H9 (cell line): ENCODE data around the gene EPN3. TPM values are rescaled to one million over a fixed set of nuclear protein-coding genes. Genes with fewer than 3 reads are reported as not detected.

Source experiments
- DNase-seq: peaks from one replicate; pipeline ENCODE4 v3.0.0-alpha.2; 2017
- H2AFZ ChIP-seq: one replicate; pipeline ENCODE4 v1.6.1; 2013; ENCODE audit warnings: mild to moderate bottlenecking, low read length, control low read depth, moderate library complexity
- H2AK5ac ChIP-seq: 2 replicates; pipeline ENCODE4 v1.6.1; 2013; ENCODE audit warnings: low read length, control low read depth, mixed read lengths; ENCODE audit not compliant: insufficient read length
- H2BK120ac ChIP-seq: one replicate; pipeline ENCODE4 v1.6.1; 2013; ENCODE audit warnings: low read depth, mild to moderate bottlenecking, low read length, control low read depth, inconsistent platforms; ENCODE audit not compliant: poor library complexity, severe bottlenecking
- H2BK12ac ChIP-seq: 2 replicates; pipeline ENCODE4 v1.6.1; 2013; ENCODE audit warnings: low read length, control low read depth, mixed read lengths, low read depth; ENCODE audit not compliant: insufficient read length
- H2BK15ac ChIP-seq: 2 replicates; pipeline ENCODE4 v1.6.1; 2013; ENCODE audit warnings: low read depth, low read length, control low read depth
- H2BK20ac ChIP-seq: one replicate; pipeline ENCODE4 v1.6.1; 2013; ENCODE audit warnings: low read depth, mild to moderate bottlenecking, low read length, control low read depth, inconsistent platforms; ENCODE audit not compliant: poor library complexity, severe bottlenecking
- H2BK5ac ChIP-seq: 2 replicates; pipeline ENCODE4 v1.6.1; 2013; ENCODE audit warnings: low read length, control low read depth, mixed read lengths; ENCODE audit not compliant: insufficient read length
- H3K14ac ChIP-seq: 2 replicates; pipeline ENCODE4 v1.6.1; 2013; ENCODE audit warnings: low read length, control low read depth; ENCODE audit not compliant: insufficient read depth
- H3K18ac ChIP-seq: 2 replicates; pipeline ENCODE4 v1.6.1; 2013; ENCODE audit warnings: low read depth, mild to moderate bottlenecking, mixed read lengths, low read length, control low read depth; ENCODE audit not compliant: insufficient read length
- H3K23ac ChIP-seq: 2 replicates; pipeline ENCODE4 v1.6.1; 2013; ENCODE audit warnings: low read length, control low read depth, mixed read lengths, low read depth; ENCODE audit not compliant: insufficient read length
- H3K23me2 ChIP-seq: 2 replicates; pipeline ENCODE4 v1.6.1; 2013; ENCODE audit warnings: low read depth, mild to moderate bottlenecking, mixed read lengths, low read length, control low read depth; ENCODE audit not compliant: insufficient read length, poor library complexity, severe bottlenecking
- H3K27ac ChIP-seq: 2 replicates; pipeline ENCODE4 v1.5.1; 2013; ENCODE audit warnings: low read length, control low read depth, mixed read lengths, low read depth; ENCODE audit not compliant: insufficient read length
- H3K27me3 ChIP-seq: 2 replicates; pipeline ENCODE4 v1.6.1; 2013; ENCODE audit warnings: low read length, control low read depth, inconsistent platforms; ENCODE audit not compliant: insufficient read depth
- H3K4ac ChIP-seq: 2 replicates; pipeline ENCODE4 v1.6.1; 2013; ENCODE audit warnings: low read depth, mild to moderate bottlenecking, control low read depth, inconsistent platforms, low read length, moderate library complexity
- H3K4me1 ChIP-seq: 2 replicates; pipeline ENCODE4 v1.6.1; 2013; ENCODE audit warnings: low read length, control low read depth, inconsistent platforms; ENCODE audit not compliant: insufficient read depth
- H3K4me2 ChIP-seq: 2 replicates; pipeline ENCODE4 v1.6.1; 2013; ENCODE audit warnings: low read length, control low read depth, mixed read lengths; ENCODE audit not compliant: insufficient read length, insufficient read depth
- H3K56ac ChIP-seq: 2 replicates; pipeline ENCODE4 v1.6.1; 2013; ENCODE audit warnings: low read depth, mild to moderate bottlenecking, mixed read lengths, low read length, control low read depth; ENCODE audit not compliant: insufficient read length
- H3K79me1 ChIP-seq: 2 replicates; pipeline ENCODE4 v1.6.1; 2013; ENCODE audit warnings: low read depth, mild to moderate bottlenecking, moderate library complexity, low read length, control low read depth, inconsistent platforms; ENCODE audit not compliant: insufficient read depth, poor library complexity, severe bottlenecking
- H3K79me2 ChIP-seq: 2 replicates; pipeline ENCODE4 v1.6.1; 2013; ENCODE audit warnings: low read length, control low read depth, inconsistent platforms; ENCODE audit not compliant: insufficient read depth
- H3K9ac ChIP-seq: 2 replicates; pipeline ENCODE4 v1.6.1; 2013; ENCODE audit warnings: low read length, control low read depth, mixed read lengths; ENCODE audit not compliant: insufficient read length; ENCODE audit errors: extremely low read depth
- H3K9me3 ChIP-seq: one replicate; pipeline ENCODE4 v1.6.1; 2013; ENCODE audit warnings: low read depth, low read length, inconsistent platforms; ENCODE audit not compliant: control insufficient read depth
- H3T11ph ChIP-seq: one replicate; pipeline ENCODE4 v1.6.1; 2013; ENCODE audit warnings: mild to moderate bottlenecking, low read length, control low read depth, inconsistent platforms
- H4K20me1 ChIP-seq: one replicate; pipeline ENCODE4 v1.6.1; 2013; ENCODE audit not compliant: control insufficient read depth, insufficient read length, insufficient read depth
- H4K5ac ChIP-seq: 2 replicates; pipeline ENCODE4 v1.6.1; 2013; ENCODE audit warnings: low read depth, mild to moderate bottlenecking, mixed read lengths, low read length, control low read depth; ENCODE audit not compliant: insufficient read length
- H4K8ac ChIP-seq: replicated peaks from 2 replicates; pipeline ENCODE4 v1.6.1; 2013; ENCODE audit warnings: low read length, control low read depth, mixed read lengths, low read depth; ENCODE audit not compliant: insufficient read length
- H4K91ac ChIP-seq: 2 replicates; pipeline ENCODE4 v1.6.1; 2013; ENCODE audit warnings: low read depth, mild to moderate bottlenecking, moderate library complexity, mixed read lengths, low read length, control low read depth; ENCODE audit not compliant: insufficient read length
- H3K27ac Mint-ChIP-seq, 3 experiments: 2 replicates in 2 of 3; 3 replicates in 1 of 3; pipeline ENCODE4 v1.8.0; 2020 to 2021; ENCODE audit warnings: mixed read lengths in 3 of 3, mild to moderate bottlenecking in 1 of 3, moderate library complexity in 1 of 3
- H3K27me3 Mint-ChIP-seq: 2 replicates; pipeline ENCODE4 v1.8.0; 2021; ENCODE audit warnings: low read depth, mild to moderate bottlenecking, moderate library complexity, mixed read lengths
- H3K36me3 Mint-ChIP-seq, 3 experiments: 2 replicates in 2 of 3; 3 replicates in 1 of 3; pipeline ENCODE4 v1.8.0; 2020 to 2021; ENCODE audit warnings: low read depth in 3 of 3, mixed read lengths in 3 of 3; ENCODE audit not compliant: insufficient read depth in 1 of 3
- H3K4me1 Mint-ChIP-seq, 2 experiments: 2 replicates each; pipeline ENCODE4 v1.8.0; 2020; ENCODE audit warnings: mixed read lengths in 2 of 2
- H3K4me3 Mint-ChIP-seq, 2 experiments: 2 replicates in 1 of 2; 3 replicates in 1 of 2; pipeline ENCODE4 v1.8.0; 2020 to 2021; ENCODE audit warnings: mild to moderate bottlenecking in 2 of 2, mixed read lengths in 2 of 2, moderate library complexity in 1 of 2
- H3K9me3 Mint-ChIP-seq, 2 experiments: 2 replicates in 1 of 2; 3 replicates in 1 of 2; pipeline ENCODE4 v1.8.0; 2020; ENCODE audit warnings: mild to moderate bottlenecking in 2 of 2, mixed read lengths in 2 of 2, moderate library complexity in 1 of 2
- WGBS: extraction: QIAGEN DNeasy Blood & Tissue Kit; methylation state at CpG from one replicate; pipeline ENCODE4 v1.1.7; 2013; ENCODE audit warnings: missing lambda C conversion rate, low lambda C conversion rate, mixed read lengths; ENCODE audit not compliant: insufficient read length; ENCODE audit errors: extremely low coverage; 5-methylcytosine and 5-hydroxymethylcytosine counted together
- total RNA-seq: library from RNA; stranded (reverse); gene quantifications from 2 replicates; pipeline ENCODE4 v1.2.1, GENCODE V29; 2021
- TF ChIP-seq, protein P1 (sequence below): fragments of 200-600 bp; sonication (generic); conservative IDR thresholded peaks from 3 replicates; pipeline ENCODE4 v1.8.0; 2021; ENCODE audit warnings: antibody characterized with exemption, mild to moderate bottlenecking

EPN3 gene
- total RNA-seq, 1 experiment from 2014 or later: 1.9 TPM

GRCh38 chr17:50582741-50583140 is 50.2 kb downstream of the EPN3 start:
- Mint-ChIP-seq H3K36me3 (peaks cover 0 to 4% (median 0%) of the 10 kb centered on the region in 3 experiments; a peak in 4 of 7 replicates), H3K27me3 (peaks cover 22% of the 10 kb centered on the region), H3K4me1 (peaks cover 39 to 64% of the 10 kb centered on the region in 2 experiments), H3K9me3 (no peaks in the 10 kb centered on the region), H3K4me3 (no peak overlapping the region), H3K27ac (no peak overlapping the region; a peak in 1 of 7 replicates)
- H3K4ac ChIP-seq: no peak overlapping the region
- no peak overlapping the region for H2BK15ac ChIP-seq
- no peak overlapping the region for H2AK5ac ChIP-seq
- H3K79me2 ChIP-seq: no peaks in the 10 kb centered on the region
- H3K79me1 ChIP-seq: no peaks in the 10 kb centered on the region
- no peak overlapping the region for H3K4me2 ChIP-seq
- no peak for DNase-seq
- TF ChIP-seq, protein P1, sequence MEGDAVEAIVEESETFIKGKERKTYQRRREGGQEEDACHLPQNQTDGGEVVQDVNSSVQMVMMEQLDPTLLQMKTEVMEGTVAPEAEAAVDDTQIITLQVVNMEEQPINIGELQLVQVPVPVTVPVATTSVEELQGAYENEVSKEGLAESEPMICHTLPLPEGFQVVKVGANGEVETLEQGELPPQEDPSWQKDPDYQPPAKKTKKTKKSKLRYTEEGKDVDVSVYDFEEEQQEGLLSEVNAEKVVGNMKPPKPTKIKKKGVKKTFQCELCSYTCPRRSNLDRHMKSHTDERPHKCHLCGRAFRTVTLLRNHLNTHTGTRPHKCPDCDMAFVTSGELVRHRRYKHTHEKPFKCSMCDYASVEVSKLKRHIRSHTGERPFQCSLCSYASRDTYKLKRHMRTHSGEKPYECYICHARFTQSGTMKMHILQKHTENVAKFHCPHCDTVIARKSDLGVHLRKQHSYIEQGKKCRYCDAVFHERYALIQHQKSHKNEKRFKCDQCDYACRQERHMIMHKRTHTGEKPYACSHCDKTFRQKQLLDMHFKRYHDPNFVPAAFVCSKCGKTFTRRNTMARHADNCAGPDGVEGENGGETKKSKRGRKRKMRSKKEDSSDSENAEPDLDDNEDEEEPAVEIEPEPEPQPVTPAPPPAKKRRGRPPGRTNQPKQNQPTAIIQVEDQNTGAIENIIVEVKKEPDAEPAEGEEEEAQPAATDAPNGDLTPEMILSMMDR: no peak
- no peak overlapping the region for H4K8ac ChIP-seq
- no peak overlapping the region for H2BK12ac ChIP-seq
- H3K56ac ChIP-seq: no peak overlapping the region
- no CpG with 5 or more reads among the region's 2 CpGs for WGBS
- H3K23me2 ChIP-seq: no peaks in the 10 kb centered on the region
- no peak overlapping the region for H3K14ac ChIP-seq
- no peak overlapping the region for H3K27ac ChIP-seq
- H3K4me1 ChIP-seq: no peaks in the 10 kb centered on the region; the same call in 1 of the 2 replicates
- no peak overlapping the region for H2BK20ac ChIP-seq
- H4K91ac ChIP-seq: no peak overlapping the region
- no peak overlapping the region for H2AFZ ChIP-seq
- no peaks in the 10 kb centered on the region for H3K9me3 ChIP-seq
- H2BK120ac ChIP-seq: no peak overlapping the region
- no peak overlapping the region for H2BK5ac ChIP-seq
- H4K20me1 ChIP-seq: peaks cover 2% of the 10 kb centered on the region
- H3K27me3 ChIP-seq: no peaks in the 10 kb centered on the region; the same call in 1 of the 2 replicates
- H3K18ac ChIP-seq: no peak overlapping the region
- no peak overlapping the region for H3K9ac ChIP-seq
- no peak overlapping the region for H3K23ac ChIP-seq
- no peak overlapping the region for H4K5ac ChIP-seq
- no peak overlapping the region for H3T11ph ChIP-seq
